A549 (cell line): ENCODE results near the gene ZNF511.

Experiments used
- HEYL ChIP-seq: fragments of 250-450 bp; sonication (Bioruptor Pico); IDR thresholded peaks from 2 replicates; pipeline ENCODE4 v1.8.0; 2021; ENCODE audit warnings: mild to moderate bottlenecking, moderate library complexity
- HMGXB4 ChIP-seq: fragments of 250-450 bp; sonication (Bioruptor Pico); IDR thresholded peaks from 2 replicates; pipeline ENCODE4 v1.5.0; 2021; ENCODE audit warnings: mild to moderate bottlenecking, moderate library complexity, borderline replicate concordance
- NR3C1 ChIP-seq: fragments of >200 bp; sonication (Bioruptor Twin); formaldehyde crosslinking; IDR thresholded peaks from 3 replicates; pipeline ENCODE4 v1.6.1; 2017
- SMC3 ChIP-seq: fragments of >200 bp; sonication (Bioruptor Twin); formaldehyde crosslinking; IDR thresholded peaks from 3 replicates; pipeline ENCODE4 v1.6.1; 2018; ENCODE audit warnings: inconsistent platforms

GRCh38 chr10:133358162-133358924 lies 49.6 kb downstream of the ZNF511 start:
- TF ChIP-seq SMC3 (no peak), NR3C1 (no peak), HMGXB4 (CRISPR knock-in tag) (no peak), HEYL (CRISPR knock-in tag) (no peak)
